Erythroblast (primary cell): ENCODE results near the gene UNK.

Experiments used
- GATA1 ChIP-seq: IDR thresholded peaks from 2 replicates; pipeline ENCODE4 v1.6.1; 2011; ENCODE audit warnings: low read depth, mild to moderate bottlenecking, control low read depth, low read length, moderate library complexity
- POLR2A ChIP-seq: IDR thresholded peaks from 2 replicates; pipeline ENCODE4 v1.6.1; 2011; ENCODE audit warnings: mild to moderate bottlenecking, low read length

GRCh38 chr17:75764417-75764710, 20.2 kb upstream of the UNK start:
- no peak for TF ChIP-seq POLR2A
- no peak for TF ChIP-seq GATA1
